T-helper 1 cell (primary cell): Measurements from ENCODE around the gene LAMTOR5.
A peak's percentile ranks its signal among the peaks of the same experiment; 100 is the strongest.

Source experiments
- DNase-seq, 5 donors: peaks; one replicate each; pipeline ENCODE4 v3.0.0-alpha.2; 2012 to 2020

Gene LAMTOR5

GRCh38 chr1:110385369-110385768 lies 22.1 kb downstream of the LAMTOR5 start:
- DNase-seq = no peak

GRCh38 chr1:110384581-110385321 lies 22.7 kb downstream of the LAMTOR5 start:
- no peak for DNase-seq

- DNase-seq = peak in 1 of 5 donors; percentile 3
These were observed 24.1 kb downstream of the LAMTOR5 start for GRCh38 chr1:110383251-110383990.

GRCh38 chr1:110380672-110381283 lies 26.7 kb downstream of the LAMTOR5 start:
- DNase-seq = no peak

- no peak for DNase-seq
These were observed 32.0 kb downstream of the LAMTOR5 start for GRCh38 chr1:110375490-110375889.

- peak in 1 of 5 donors; percentile 15 for DNase-seq
These were observed 36.7 kb downstream of the LAMTOR5 start for GRCh38 chr1:110370827-110371226.

GRCh38 chr1:110364221-110364620 lies 43.3 kb downstream of the LAMTOR5 start:
- no peak for DNase-seq

GRCh38 chr1:110361856-110362255 lies 45.6 kb downstream of the LAMTOR5 start:
- no peak for DNase-seq

- DNase-seq = no peak
These were observed 47.1 kb downstream of the LAMTOR5 start for GRCh38 chr1:110360431-110360830.

- no peak for DNase-seq
These were observed 51.1 kb downstream of the LAMTOR5 start for GRCh38 chr1:110356379-110356778.

- DNase-seq = no peak
These were observed 52.2 kb downstream of the LAMTOR5 start for GRCh38 chr1:110355321-110355720.
